Measurements from ENCODE around the gene ADAM12. TPM values are rescaled to one million over a fixed set of nuclear protein-coding genes. Genes with fewer than 3 reads are reported as not detected.

ADAM12 gene
- total and polyA plus RNA-seq, 10 donors, result 0.51 to 7.0 (median 1.0) TPM

- H3K27me3 ChIP-seq (replicated peaks in 1 of 7), result no peaks in the 10 kb centered on the region
- H3K4me3 ChIP-seq, result no peak overlapping the region
- no peak for DNase-seq
- WGBS, 5 donors, result 66 to 88% (median 76%) methylated on average over 3 to 4 of the region's 4 CpGs
- no peaks in the 10 kb centered on the region for H3K4me1 ChIP-seq
- H3K36me3 ChIP-seq, result no peaks in the 10 kb centered on the region
- no peak overlapping the region for H3K27ac ChIP-seq
- intact Hi-C loops (cut with DNase I; ENCODE audit: low total_unique reads), result no loop called here
- TF ChIP-seq, protein P1, sequence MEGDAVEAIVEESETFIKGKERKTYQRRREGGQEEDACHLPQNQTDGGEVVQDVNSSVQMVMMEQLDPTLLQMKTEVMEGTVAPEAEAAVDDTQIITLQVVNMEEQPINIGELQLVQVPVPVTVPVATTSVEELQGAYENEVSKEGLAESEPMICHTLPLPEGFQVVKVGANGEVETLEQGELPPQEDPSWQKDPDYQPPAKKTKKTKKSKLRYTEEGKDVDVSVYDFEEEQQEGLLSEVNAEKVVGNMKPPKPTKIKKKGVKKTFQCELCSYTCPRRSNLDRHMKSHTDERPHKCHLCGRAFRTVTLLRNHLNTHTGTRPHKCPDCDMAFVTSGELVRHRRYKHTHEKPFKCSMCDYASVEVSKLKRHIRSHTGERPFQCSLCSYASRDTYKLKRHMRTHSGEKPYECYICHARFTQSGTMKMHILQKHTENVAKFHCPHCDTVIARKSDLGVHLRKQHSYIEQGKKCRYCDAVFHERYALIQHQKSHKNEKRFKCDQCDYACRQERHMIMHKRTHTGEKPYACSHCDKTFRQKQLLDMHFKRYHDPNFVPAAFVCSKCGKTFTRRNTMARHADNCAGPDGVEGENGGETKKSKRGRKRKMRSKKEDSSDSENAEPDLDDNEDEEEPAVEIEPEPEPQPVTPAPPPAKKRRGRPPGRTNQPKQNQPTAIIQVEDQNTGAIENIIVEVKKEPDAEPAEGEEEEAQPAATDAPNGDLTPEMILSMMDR (IDR thresholded peaks at IDR 0.05 in 8 of 11, conservative IDR thresholded peaks at IDR 0.05 in 3 of 11), result no peak
- TF ChIP-seq POLR2AphosphoS5 (IDR thresholded peaks at IDR 0.05), result no peak
- no peak for TF ChIP-seq POLR2A (IDR thresholded peaks at IDR 0.05)
- H3K9me3 ChIP-seq, result no peaks in the 10 kb centered on the region
These were observed 261.4 kb downstream of the ADAM12 start for GRCh38 chr10:126126866-126127265.

GRCh38 chr10:126126023-126126422, 262.3 kb downstream of the ADAM12 start:
- Histone ChIP-seq H3K36me3 (no peaks in the 10 kb centered on the region), H3K27me3 (replicated peaks in 1 of 7) (no peaks in the 10 kb centered on the region), H3K9me3 (no peaks in the 10 kb centered on the region), H3K4me1 (no peaks in the 10 kb centered on the region), H3K27ac (no peak overlapping the region), H3K4me3 (no peak overlapping the region)
- no peak for TF ChIP-seq POLR2A (IDR thresholded peaks at IDR 0.05)
- TF ChIP-seq POLR2AphosphoS5 (IDR thresholded peaks at IDR 0.05), result no peak
- TF ChIP-seq, protein P1 (IDR thresholded peaks at IDR 0.05 in 8 of 11, conservative IDR thresholded peaks at IDR 0.05 in 3 of 11), result no peak
- 66 to 87% (median 78%) methylated on average over 5 of the region's 5 CpGs for WGBS, 5 donors
- no peak for DNase-seq
- intact Hi-C loops (cut with DNase I; ENCODE audit: low total_unique reads), result no loop called here

GRCh38 chr10:126124668-126125349, 263.5 kb downstream of the ADAM12 start:
- Histone ChIP-seq H3K9me3 (no peaks in the 10 kb centered on the region), H3K27me3 (replicated peaks in 1 of 7) (no peaks in the 10 kb centered on the region), H3K4me1 (no peaks in the 10 kb centered on the region), H3K27ac (no peak overlapping the region), H3K4me3 (no peak overlapping the region), H3K36me3 (no peaks in the 10 kb centered on the region)
- no peak for DNase-seq
- no peak for TF ChIP-seq POLR2A (IDR thresholded peaks at IDR 0.05)
- TF ChIP-seq, protein P1 (IDR thresholded peaks at IDR 0.05 in 8 of 11, conservative IDR thresholded peaks at IDR 0.05 in 3 of 11), result no peak
- TF ChIP-seq POLR2AphosphoS5 (IDR thresholded peaks at IDR 0.05), result no peak
- intact Hi-C loops (cut with DNase I; ENCODE audit: low total_unique reads), result no loop called here
- 60 to 69% (median 66%) methylated on average over 9 of the region's 9 CpGs for WGBS, 5 donors

DNA sequence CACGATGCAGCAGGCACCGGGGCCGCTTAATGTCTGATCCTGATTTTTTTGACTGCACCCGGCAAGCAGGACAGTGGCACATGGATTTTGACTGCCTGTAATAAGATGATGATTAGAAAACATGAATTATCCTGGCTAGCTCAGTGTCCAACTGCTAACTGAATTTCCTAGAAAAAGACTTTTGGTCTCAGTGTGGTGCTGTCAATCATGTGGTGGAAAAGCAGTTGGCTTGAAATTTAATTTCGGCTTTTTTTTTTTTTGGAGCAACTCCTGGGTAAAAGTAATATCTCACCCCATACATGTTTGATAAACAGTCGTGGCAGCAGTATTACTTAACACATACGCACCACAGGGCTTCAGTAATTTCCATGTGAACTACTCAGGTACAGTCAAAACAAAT, 264.2 kb downstream of the ADAM12 start:
- intact Hi-C loops (cut with DNase I; ENCODE audit: low total_unique reads), result no loop called here
- DNase-seq, result no peak
- no peak overlapping the region for H3K4me3 ChIP-seq
- H3K9me3 ChIP-seq, result no peaks in the 10 kb centered on the region
- no peak overlapping the region for H3K27ac ChIP-seq
- no peak for TF ChIP-seq POLR2AphosphoS5 (IDR thresholded peaks at IDR 0.05)
- no peak for TF ChIP-seq POLR2A (IDR thresholded peaks at IDR 0.05)
- TF ChIP-seq, protein P1 (IDR thresholded peaks at IDR 0.05 in 8 of 11, conservative IDR thresholded peaks at IDR 0.05 in 3 of 11), result no peak
- no peaks in the 10 kb centered on the region for H3K4me1 ChIP-seq
- 77 to 80% (median 79%) methylated on average over 7 of the region's 7 CpGs for WGBS, 5 donors
- no peaks in the 10 kb centered on the region for H3K36me3 ChIP-seq
- no peaks in the 10 kb centered on the region for H3K27me3 ChIP-seq (replicated peaks in 1 of 7)

Data from spleen (tissue), 11 donors.